IPS-15b (cell line): ENCODE results near the gene USF2.

Source experiments
- H3K27me3 ChIP-seq: one replicate; pipeline ENCODE4 v1.6.1; 2013; ENCODE audit warnings: low read length; ENCODE audit not compliant: control insufficient read depth, insufficient read depth
- H3K36me3 ChIP-seq: one replicate; pipeline ENCODE4 v1.6.1; 2013; ENCODE audit warnings: low read length; ENCODE audit not compliant: control insufficient read depth, insufficient read depth
- H3K4me1 ChIP-seq: one replicate; pipeline ENCODE4 v1.6.1; 2013; ENCODE audit warnings: mild to moderate bottlenecking, low read length; ENCODE audit not compliant: control insufficient read depth, insufficient read depth
- H3K4me3 ChIP-seq: one replicate; pipeline ENCODE4 v1.5.1; 2013; ENCODE audit warnings: low read depth, low read length
- H3K9ac ChIP-seq: one replicate; pipeline ENCODE4 v1.6.1; 2013; ENCODE audit warnings: low read depth, mild to moderate bottlenecking, low read length
- H3K9me3 ChIP-seq: one replicate; pipeline ENCODE4 v1.6.1; 2013; ENCODE audit warnings: mild to moderate bottlenecking, low read length; ENCODE audit not compliant: control insufficient read depth, insufficient read depth

The USF2 gene

GRCh38 chr19:35327642-35328041 lies 58.9 kb downstream of the USF2 start:
- Histone ChIP-seq H3K4me1 (no peaks in the 10 kb centered on the region), H3K4me3 (no peak overlapping the region), H3K9me3 (no peaks in the 10 kb centered on the region), H3K36me3 (no peaks in the 10 kb centered on the region), H3K9ac (no peak overlapping the region), H3K27me3 (no peaks in the 10 kb centered on the region)

GRCh38 chr19:35328851-35329285 lies 60.1 kb downstream of the USF2 start, which contains the start of gene CD22:
Gene CD22, plus strand, starts transcription at chr19:35329187. Its CDS starts 2,854 bp downstream, at chr19:35332041.
- Histone ChIP-seq H3K4me1 (no peaks in the 10 kb centered on the region), H3K9ac (no peak within 1 kb of the TSS), H3K4me3 (no peak within 1 kb of the TSS), H3K9me3 (no peaks in the 10 kb centered on the region), H3K36me3 (no peaks in the 10 kb centered on the region), H3K27me3 (no peaks in the 10 kb centered on the region)

GRCh38 chr19:35329323-35329722 lies 60.6 kb downstream of the USF2 start:
- H3K36me3 ChIP-seq = no peaks in the 10 kb centered on the region
- H3K9ac ChIP-seq = no peak overlapping the region
- no peaks in the 10 kb centered on the region for H3K27me3 ChIP-seq
- no peaks in the 10 kb centered on the region for H3K4me1 ChIP-seq
- H3K4me3 ChIP-seq = no peak overlapping the region
- H3K9me3 ChIP-seq = no peaks in the 10 kb centered on the region
